Peyer's patch (tissue), 4 donors: ENCODE data around the gene GPR160.

Experiments used
- POLR2A ChIP-seq, 2 donors: fragments of 450-650 bp; IDR thresholded peaks; one replicate each; pipeline ENCODE4 v1.5.1; 2017; ENCODE audit warnings: antibody characterized with exemption in 2 of 2, mild to moderate bottlenecking in 2 of 2, moderate library complexity in 2 of 2
- TF ChIP-seq, protein P1 (sequence below), 6 experiments: fragments of 450-650 bp in 4 of 6; fragments of 200-600 bp in 2 of 6; sonication (generic) in 1 of 6; IDR thresholded peaks; one replicate each; pipeline ENCODE4 v1.5.1; 2017 to 2019; ENCODE audit warnings: antibody characterized with exemption in 6 of 6, mild to moderate bottlenecking in 3 of 6, moderate library complexity in 1 of 6

DNA sequence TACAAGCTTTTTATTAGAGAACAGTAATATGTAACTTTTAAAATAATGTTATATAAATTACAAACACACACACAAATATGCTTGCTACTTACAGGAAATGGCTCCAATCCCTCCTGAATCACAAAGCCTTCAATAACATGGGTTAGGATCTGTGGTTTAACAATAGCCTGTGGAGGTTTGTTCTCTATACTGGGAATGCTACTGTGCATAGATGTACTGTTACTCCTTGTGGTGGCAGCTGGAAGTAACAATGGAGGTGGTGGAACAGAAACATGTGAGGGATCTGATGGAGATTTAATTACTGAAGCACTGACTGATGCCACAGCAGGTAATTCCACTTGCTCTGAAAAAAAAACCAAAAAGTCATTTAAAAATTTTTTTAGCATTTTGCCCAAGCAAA lies 79.3 kb downstream of the GPR160 start:
- no peak for TF ChIP-seq POLR2A (IDR thresholded peaks at IDR 0.05)
- TF ChIP-seq, protein P1, sequence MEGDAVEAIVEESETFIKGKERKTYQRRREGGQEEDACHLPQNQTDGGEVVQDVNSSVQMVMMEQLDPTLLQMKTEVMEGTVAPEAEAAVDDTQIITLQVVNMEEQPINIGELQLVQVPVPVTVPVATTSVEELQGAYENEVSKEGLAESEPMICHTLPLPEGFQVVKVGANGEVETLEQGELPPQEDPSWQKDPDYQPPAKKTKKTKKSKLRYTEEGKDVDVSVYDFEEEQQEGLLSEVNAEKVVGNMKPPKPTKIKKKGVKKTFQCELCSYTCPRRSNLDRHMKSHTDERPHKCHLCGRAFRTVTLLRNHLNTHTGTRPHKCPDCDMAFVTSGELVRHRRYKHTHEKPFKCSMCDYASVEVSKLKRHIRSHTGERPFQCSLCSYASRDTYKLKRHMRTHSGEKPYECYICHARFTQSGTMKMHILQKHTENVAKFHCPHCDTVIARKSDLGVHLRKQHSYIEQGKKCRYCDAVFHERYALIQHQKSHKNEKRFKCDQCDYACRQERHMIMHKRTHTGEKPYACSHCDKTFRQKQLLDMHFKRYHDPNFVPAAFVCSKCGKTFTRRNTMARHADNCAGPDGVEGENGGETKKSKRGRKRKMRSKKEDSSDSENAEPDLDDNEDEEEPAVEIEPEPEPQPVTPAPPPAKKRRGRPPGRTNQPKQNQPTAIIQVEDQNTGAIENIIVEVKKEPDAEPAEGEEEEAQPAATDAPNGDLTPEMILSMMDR (IDR thresholded peaks at IDR 0.05) = peak in 3 of 6 experiments; percentile 26 to 29 (median 27)
